Daoy (cell line): ENCODE results near the gene ARMC8. TPM values are rescaled to one million over a fixed set of nuclear protein-coding genes. Genes with fewer than 3 reads are reported as not detected.

ENCODE experiments used
- total RNA-seq: library from RNA; depleted of rRNA; stranded (reverse); fragments of >200 nt; shearing (Covaris generic); gene quantifications from 2 replicates; pipeline ENCODE4 v1.2.3, GENCODE V29; 2014; rRNA removed

ARMC8 gene
- total RNA-seq, 1 experiment from 2014 or later = 56.3 TPM

Other genes starting within 250 kb of the ARMC8 start
- gene CLDN18, start 177.1 kb upstream of the ARMC8 start, total RNA-seq = not detected in 2 replicates
- gene DZIP1L, start 71.7 kb upstream of the ARMC8 start, total RNA-seq = 8.2 and 9.7 TPM in 2 replicates
- not detected in 2 replicates for gene A4GNT, start 54.9 kb upstream of the ARMC8 start, total RNA-seq
- 26.2 and 32.9 TPM in 2 replicates for gene DBR1, start 12.4 kb upstream of the ARMC8 start, total RNA-seq
- gene NME9, start 142.6 kb downstream of the ARMC8 start, total RNA-seq = not detected in 2 replicates
- gene MRAS, start 161.3 kb downstream of the ARMC8 start, total RNA-seq = 12.3 and 14.8 TPM in 2 replicates
- 0.34 and 0.68 TPM in 2 replicates for gene ESYT3, start 247.3 kb downstream of the ARMC8 start, total RNA-seq